Measurements from ENCODE around the gene CDKN2C.
"Not testable (repeated sequence)": the region's sequence is repeated elsewhere in the genome, so short reads cannot be mapped to it uniquely, and the experiment has no call there.

GRCh38 chr1:50935276-50935675, 34.8 kb upstream of the CDKN2C start:
- not testable (repeated sequence) for TF ChIP-seq CTCF, POLR2A, EP300 (IDR thresholded peaks at IDR 0.05)

Measured in stomach (tissue), 4 donors.